GM12872 (cell line): ENCODE measurements around the gene FKBP1B.

Experiments used
- CTCF ChIP-seq: IDR thresholded peaks from 3 replicates; pipeline ENCODE4 v1.5.1; 2011; ENCODE audit warnings: low read depth, mild to moderate bottlenecking, low read length, moderate library complexity; ENCODE audit not compliant: insufficient read depth

Gene FKBP1B

DNA sequence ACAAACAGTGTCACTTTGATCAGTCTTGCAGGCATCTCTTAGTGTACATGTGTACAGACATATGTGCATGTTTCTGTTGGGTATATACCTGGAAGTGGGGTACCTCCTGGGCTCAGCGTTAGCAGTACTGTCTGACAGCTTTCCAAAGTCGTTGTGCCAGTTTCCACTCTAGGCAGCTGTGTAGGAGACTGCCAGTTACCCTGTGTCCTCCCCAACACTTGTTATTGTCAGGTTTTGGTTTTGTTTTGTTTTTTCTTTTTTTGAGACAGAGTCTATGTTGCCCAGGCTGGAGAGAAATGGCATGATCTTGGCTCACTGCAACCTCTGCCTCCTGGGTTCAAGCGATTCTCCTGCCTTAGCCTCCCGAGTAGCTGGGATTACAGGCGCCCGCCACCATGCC is 6.2 kb downstream of the FKBP1B start:
- no peak for TF ChIP-seq CTCF

DNA sequence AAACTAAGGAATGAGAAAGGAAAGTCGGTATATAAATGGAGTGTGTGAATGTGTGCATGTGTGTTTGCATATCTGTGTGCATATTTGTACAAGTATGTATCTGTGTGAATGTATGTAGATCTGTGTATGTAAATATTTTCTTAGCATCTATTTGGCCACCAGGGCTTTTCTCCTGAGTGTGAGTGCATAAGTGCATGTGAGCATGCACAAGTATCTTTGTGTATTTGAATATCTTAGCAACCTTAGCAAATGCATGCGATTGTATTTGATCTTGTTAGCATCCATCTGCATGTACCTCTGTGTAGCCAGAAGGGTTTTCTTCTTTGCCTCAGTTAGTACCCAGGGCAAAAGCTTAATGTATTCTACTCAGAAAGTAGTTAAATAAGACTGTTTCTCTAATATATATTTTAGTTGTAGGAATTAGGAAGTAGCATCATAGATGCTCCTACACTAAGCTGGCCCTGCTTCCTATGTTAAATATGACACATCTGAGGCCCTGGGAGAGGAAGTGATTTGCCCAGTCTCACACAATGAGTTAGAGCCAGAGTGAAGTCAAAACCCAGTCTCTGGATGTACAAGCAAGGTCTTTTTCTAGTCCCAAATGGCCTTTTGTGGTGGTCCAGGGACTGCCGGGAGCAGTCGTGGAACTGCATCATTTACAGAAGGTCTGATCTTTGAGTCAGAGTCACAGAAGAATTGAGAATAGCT is 9.2 kb downstream of the FKBP1B start:
- TF ChIP-seq CTCF = no peak

GRCh38 chr2:24065341-24065740 is 15.8 kb downstream of the FKBP1B start:
- TF ChIP-seq CTCF = no peak

- TF ChIP-seq CTCF = no peak
Observed at GRCh38 chr2:24072259-24072658, 22.7 kb downstream of the FKBP1B start.

- no peak for TF ChIP-seq CTCF
Observed at GRCh38 chr2:24073816-24074215, 24.3 kb downstream of the FKBP1B start.

- no peak for TF ChIP-seq CTCF
Observed at GRCh38 chr2:24075259-24075658, 25.7 kb downstream of the FKBP1B start.

GRCh38 chr2:24075915-24076848 is 26.6 kb downstream of the FKBP1B start, which contains the start of gene SF3B6:
Gene SF3B6 (minus strand): TSS chr2:24076326. CDS start chr2:24076229, 97 bp downstream.
- TF ChIP-seq CTCF = no peak
